OCI-LY3 (cell line): ENCODE data around the gene NUP210L.

Experiments
- EZH2phosphoT487 ChIP-seq: fragments of 200-600 bp; shearing (Covaris generic); IDR thresholded peaks from 2 replicates; pipeline ENCODE4 v1.6.1; 2018; ENCODE audit warnings: antibody characterized with exemption, mixed run types, low read depth
- TF ChIP-seq, protein P1 (sequence below): fragments of 200-600, 300-600 bp; sonication (generic); IDR thresholded peaks from 2 replicates; pipeline ENCODE4 v1.5.1; 2014; ENCODE audit warnings: antibody characterized with exemption, low read length, low read depth

GRCh38 chr1:154000420-154000819 lies 154.5 kb downstream of the NUP210L start:
- TF ChIP-seq, protein P1, sequence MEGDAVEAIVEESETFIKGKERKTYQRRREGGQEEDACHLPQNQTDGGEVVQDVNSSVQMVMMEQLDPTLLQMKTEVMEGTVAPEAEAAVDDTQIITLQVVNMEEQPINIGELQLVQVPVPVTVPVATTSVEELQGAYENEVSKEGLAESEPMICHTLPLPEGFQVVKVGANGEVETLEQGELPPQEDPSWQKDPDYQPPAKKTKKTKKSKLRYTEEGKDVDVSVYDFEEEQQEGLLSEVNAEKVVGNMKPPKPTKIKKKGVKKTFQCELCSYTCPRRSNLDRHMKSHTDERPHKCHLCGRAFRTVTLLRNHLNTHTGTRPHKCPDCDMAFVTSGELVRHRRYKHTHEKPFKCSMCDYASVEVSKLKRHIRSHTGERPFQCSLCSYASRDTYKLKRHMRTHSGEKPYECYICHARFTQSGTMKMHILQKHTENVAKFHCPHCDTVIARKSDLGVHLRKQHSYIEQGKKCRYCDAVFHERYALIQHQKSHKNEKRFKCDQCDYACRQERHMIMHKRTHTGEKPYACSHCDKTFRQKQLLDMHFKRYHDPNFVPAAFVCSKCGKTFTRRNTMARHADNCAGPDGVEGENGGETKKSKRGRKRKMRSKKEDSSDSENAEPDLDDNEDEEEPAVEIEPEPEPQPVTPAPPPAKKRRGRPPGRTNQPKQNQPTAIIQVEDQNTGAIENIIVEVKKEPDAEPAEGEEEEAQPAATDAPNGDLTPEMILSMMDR = no peak
- no peak for TF ChIP-seq EZH2phosphoT487
